Adipose tissue (tissue), 3 donors: ENCODE measurements around the gene NUMBL. TPM values are rescaled to one million over a fixed set of nuclear protein-coding genes. Genes with fewer than 3 reads are reported as not detected.
"Not testable (repeated sequence)": the region's sequence is repeated elsewhere in the genome, so short reads cannot be mapped to it uniquely, and the experiment has no call there.

Experiments used
- H3K27ac ChIP-seq: one replicate; pipeline ENCODE4 v1.5.1; 2013; ENCODE audit warnings: low read depth, low read length
- WGBS, 3 donors: extraction: QIAGEN DNeasy Blood & Tissue Kit; methylation state at CpG; one replicate each; pipeline ENCODE4 v1.1.7; 2013; 5-methylcytosine and 5-hydroxymethylcytosine counted together
- polyA plus RNA-seq, 3 donors: library from polyadenylated mRNA; stranded (reverse); fragments of 200-250 nt; gene quantifications; one replicate each; pipeline ENCODE4 v1.2.3, GENCODE V29; 2013
- donor health status: healthy with polysubstance abuse.
- donor health status: Bipolar disorder and iron deficiency.
- donor health status: healthy.

The NUMBL gene
- polyA plus RNA-seq, 3 donors = 7.1 to 30.7 (median 27.2) TPM

GRCh38 chr19:40674291-40674690 is 16.2 kb downstream of the NUMBL start:
- H3K27ac ChIP-seq = no peak overlapping the region
- WGBS, 3 donors = 80 to 94% (median 82%) methylated on average over 3 of the region's 3 CpGs

- no peak overlapping the region for H3K27ac ChIP-seq
- 92 to 95% (median 92%) methylated on average over 11 of the region's 11 CpGs for WGBS, 3 donors
These were observed 17.1 kb downstream of the NUMBL start for GRCh38 chr19:40673397-40673796.

DNA sequence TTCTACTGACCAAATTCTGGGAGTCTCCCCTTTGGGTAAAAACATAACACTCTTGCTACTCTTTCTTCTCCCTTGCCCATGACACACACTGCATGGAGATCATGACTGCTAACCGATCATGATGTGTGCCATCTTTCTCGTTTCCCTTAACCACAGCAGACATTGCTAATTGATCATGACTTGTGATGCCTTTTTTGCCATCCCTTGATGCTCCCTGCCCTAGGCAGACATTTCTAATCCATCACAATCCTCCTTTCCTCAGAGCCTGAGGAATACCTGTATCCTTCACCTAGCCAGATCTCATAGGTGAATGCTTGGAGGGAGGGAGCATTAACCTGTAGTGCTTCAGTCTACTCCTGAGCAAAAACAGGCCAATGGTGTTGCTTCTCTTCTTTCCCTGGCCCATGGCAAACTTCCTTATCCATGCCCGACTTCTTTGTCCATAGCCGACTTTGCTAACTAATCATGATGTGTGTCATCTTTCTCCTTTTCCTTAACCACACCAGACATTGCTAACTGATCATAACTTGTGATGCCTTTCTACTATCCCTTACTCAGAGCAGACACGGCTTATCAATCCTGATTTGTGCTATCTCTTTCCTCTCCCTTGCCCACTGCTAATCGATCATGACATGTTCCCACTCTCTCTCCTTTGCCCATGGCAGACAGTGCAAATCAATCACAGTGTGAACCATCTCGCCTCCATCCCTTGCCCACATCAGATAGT is 17.7 kb downstream of the NUMBL start:
- 94 to 96% (median 95%) methylated on average over 7 of the region's 7 CpGs for WGBS, 3 donors
- H3K27ac ChIP-seq = no peak overlapping the region

- H3K27ac ChIP-seq = no peak overlapping the region
- WGBS, 3 donors = 68 to 88% (median 88%) methylated on average over 2 of the region's 2 CpGs
These were observed 18.4 kb downstream of the NUMBL start for GRCh38 chr19:40672038-40672437.

- 73 to 84% (median 80%) methylated on average over 9 of the region's 9 CpGs for WGBS, 3 donors
- no peak overlapping the region for H3K27ac ChIP-seq
These were observed 19.0 kb downstream of the NUMBL start for GRCh38 chr19:40671404-40671803.

DNA sequence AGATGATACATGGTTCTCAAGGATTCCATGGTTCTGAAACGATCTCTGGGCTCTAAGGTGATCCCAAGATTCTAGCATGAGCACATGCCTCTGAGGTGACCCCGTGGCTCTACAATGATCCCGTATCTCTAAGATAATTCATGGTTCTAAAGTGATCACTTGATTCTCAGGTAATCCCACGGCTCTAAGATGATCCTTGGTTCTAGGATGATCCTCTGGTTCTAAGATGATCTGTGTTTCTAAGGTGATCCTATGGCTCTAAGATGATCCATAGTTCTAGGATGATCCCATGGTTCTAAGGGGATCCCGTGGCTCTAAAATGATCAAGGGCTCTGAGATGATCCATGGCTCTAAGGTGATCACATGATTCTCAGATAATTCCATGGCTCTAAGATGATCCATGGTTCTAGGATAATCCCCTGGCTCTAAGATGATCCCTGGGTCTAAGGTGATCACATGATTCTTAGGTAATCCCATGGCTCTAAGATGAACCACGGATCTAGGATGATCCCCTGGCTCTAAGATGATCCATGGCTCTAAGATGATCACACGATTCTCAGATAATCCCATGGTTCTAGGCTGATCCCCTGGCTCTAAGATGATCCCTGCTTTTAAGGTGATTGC is 21.3 kb downstream of the NUMBL start:
- no peak overlapping the region for H3K27ac ChIP-seq
- 87 to 92% (median 88%) methylated on average over 7 of the region's 7 CpGs for WGBS, 3 donors

- 91 to 93% (median 92%) methylated on average over 12 to 14 of the region's 14 CpGs for WGBS, 3 donors
- no peak overlapping the region for H3K27ac ChIP-seq
These were observed 22.8 kb downstream of the NUMBL start for GRCh38 chr19:40667602-40668001.

DNA sequence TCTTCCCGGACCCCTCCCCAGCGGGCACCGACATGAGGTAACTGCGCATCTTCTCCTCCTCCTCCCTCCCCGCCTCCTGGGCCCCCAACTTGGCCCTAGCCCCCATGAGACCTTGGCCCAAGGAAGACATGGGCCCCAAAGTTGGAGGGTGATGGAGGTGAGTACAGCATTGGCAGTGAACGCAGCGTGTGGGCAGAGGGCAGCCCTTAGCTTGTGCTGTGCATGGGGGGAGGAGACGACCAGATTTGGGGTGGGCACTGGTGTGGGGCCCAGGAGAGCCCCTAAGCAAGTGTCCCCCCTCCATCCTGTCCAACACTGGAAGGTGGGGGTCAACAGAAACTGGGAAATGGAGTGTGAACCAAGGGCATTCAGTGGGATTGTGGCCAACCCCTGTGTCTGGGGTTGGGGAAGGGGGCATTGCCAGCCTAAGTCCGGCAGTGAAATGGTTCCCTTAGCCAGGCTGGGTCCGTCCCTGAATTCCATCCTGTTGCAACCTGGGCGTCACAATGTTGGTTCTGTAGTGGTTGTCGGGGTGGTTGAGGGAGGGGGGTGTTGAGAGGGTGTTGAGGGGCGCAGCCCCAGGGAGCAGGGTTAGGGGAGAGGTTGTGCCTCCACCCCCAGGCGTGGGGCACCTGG is 23.5 kb downstream of the NUMBL start:
- H3K27ac ChIP-seq = peak overlapping the region; percentile 20
- 84 to 92% (median 91%) methylated on average over 13 to 14 of the region's 14 CpGs for WGBS, 3 donors

GRCh38 chr19:40663695-40664692 is 26.5 kb downstream of the NUMBL start:
- no peak overlapping the region for H3K27ac ChIP-seq
- WGBS, 3 donors = 44 to 51% (median 45%) methylated on average over 24 of the region's 24 CpGs

GRCh38 chr19:40662925-40663694 is 27.3 kb downstream of the NUMBL start:
- H3K27ac ChIP-seq = peak overlapping the region; percentile 92
- 0 to 1% (median 0%) methylated on average over 57 to 60 of the region's 60 CpGs for WGBS, 3 donors

DNA sequence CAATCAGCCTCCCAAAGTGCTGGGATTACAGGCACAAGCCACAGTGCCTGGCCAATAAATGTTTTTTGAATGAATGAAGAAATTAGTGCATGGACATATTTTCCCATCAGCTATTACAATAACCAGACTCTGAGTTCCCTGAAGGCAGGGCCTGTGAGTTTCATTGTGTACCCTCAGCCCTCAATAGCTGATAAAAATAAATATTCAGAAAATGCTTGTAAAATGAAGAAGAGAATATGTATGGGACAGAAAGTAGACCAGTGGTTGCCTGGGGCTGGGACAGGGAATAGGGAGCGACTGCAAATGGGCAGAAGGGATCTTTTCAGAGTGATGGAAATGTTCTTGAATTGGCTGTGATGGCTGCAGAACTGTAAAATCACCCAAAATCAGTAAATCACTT is 28.8 kb downstream of the NUMBL start:
- 85 to 100% (median 94%) methylated on average over 1 of the region's 1 CpG for WGBS, 3 donors
- H3K27ac ChIP-seq = no peak overlapping the region

GRCh38 chr19:40659566-40659965 is 30.9 kb downstream of the NUMBL start:
- 70 to 77% (median 72%) methylated on average over 11 of the region's 11 CpGs for WGBS, 3 donors
- H3K27ac ChIP-seq = no peak overlapping the region

DNA sequence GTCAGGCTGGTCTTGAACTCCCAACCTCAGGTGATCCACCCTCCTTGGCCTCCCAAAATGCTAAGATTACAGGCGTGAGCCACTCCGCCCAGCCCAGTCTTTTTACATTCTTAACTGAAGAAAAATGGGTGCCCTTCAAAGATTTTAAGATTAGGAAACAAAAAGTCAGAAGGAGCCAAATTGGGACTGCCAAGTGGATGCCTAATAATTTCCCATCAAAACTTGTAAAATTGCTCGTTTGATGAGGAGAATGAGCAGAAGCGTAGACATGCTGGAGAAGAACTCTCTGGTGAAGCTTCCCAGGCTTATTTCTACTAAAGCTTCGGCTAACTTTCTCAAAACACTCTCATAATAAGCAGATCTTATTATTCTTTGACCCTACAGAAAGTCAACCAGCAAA is 31.3 kb downstream of the NUMBL start:
- 82 to 86% (median 85%) methylated on average over 5 of the region's 5 CpGs for WGBS, 3 donors
- no peak overlapping the region for H3K27ac ChIP-seq

GRCh38 chr19:40658031-40658430 is 32.4 kb downstream of the NUMBL start:
- H3K27ac ChIP-seq = no peak overlapping the region
- WGBS, 3 donors = 83 to 95% (median 90%) methylated on average over 8 of the region's 8 CpGs

DNA sequence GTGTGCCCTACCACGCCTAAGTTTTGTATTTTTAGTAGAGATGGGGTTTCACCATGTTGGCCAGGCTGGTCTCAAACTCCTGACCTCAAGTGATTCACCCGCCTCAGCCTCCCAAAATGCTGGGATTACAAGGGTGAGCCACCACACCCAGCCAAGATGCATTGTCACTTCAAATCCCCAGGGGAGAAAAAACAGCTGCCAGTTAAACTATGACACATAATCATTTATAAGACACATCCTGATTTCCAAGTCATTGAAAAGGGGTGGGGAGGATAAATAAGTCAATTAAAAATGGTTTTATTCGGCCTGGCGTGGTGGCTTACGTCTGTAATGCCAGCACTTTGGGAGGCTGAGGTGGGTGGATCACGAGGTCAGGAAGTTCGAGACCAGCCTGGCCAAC is 34.8 kb downstream of the NUMBL start:
- 73 to 78% (median 76%) methylated on average over 7 of the region's 7 CpGs for WGBS, 3 donors
- H3K27ac ChIP-seq = not testable (repeated sequence)

DNA sequence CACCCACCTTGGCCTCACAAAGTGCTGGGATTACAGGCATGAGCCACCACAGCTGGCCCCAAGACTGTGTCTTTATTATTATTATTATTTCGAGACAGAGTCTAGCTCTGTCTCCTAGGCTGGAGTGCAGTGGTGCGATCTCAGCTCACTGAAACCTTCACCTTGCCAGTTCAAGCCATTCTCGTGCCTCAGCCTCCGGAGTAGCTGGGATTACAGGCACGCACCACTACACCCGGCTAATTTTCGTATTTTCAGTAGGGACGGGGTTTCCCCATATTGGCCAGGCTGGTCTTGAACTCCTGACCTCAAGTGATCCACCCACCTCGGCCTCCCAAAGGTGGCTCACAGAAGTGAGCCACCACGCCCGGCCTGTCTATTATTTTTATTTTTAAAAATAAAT is 38.1 kb downstream of the NUMBL start:
- not testable (repeated sequence) for H3K27ac ChIP-seq
- 71 to 83% (median 77%) methylated on average over 11 of the region's 11 CpGs for WGBS, 3 donors

DNA sequence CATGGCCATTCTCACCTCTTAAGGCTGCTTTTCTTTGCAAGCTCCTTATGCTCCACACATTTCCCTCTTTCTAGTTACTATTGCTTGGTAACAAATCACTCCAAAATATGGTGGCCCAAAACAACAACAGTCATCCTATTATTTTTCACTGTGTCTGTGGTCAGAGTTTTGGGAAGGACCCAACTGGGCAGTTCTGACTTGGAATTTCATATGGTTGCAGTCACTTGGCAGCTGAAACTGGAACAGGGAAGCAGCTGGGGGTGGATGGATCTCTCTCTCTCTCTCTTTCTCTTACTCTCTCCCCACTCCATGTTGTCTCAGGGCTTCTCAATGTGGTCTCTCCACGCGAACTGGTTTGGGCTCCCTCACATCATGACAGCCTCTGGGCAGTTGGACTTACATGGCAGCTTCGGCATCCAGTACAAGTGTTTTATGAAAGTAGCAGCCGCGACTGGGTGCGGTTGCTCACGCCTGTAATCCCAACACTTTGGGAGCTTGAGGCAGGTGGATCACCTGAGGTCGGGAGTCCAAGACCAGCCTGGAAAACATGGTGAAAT is 39.6 kb downstream of the NUMBL start:
- 85 to 90% (median 86%) methylated on average over 8 of the region's 8 CpGs for WGBS, 3 donors

More for the DNA sequence above, 39.6 kb downstream of the NUMBL start:
- H3K27ac ChIP-seq = no peak overlapping the region
